ENCODE results near the gene TRAPPC5.

TRAPPC5 gene

GRCh38 chr19:7680606-7681339 lies at the start of gene TRAPPC5:
TSS of gene TRAPPC5 (plus strand) at chr19:7680833. CDS start at chr19:7682254, 1,421 bp downstream.
- DNase-seq: peak; percentile 92

- no peak for DNase-seq
Measured at GRCh38 chr19:7631577-7631976, 49.1 kb upstream of the TRAPPC5 start.

- no peak for DNase-seq
Measured at GRCh38 chr19:7632340-7633203, 48.1 kb upstream of the TRAPPC5 start.

- no peak for DNase-seq
Measured at GRCh38 chr19:7633698-7634097, 46.9 kb upstream of the TRAPPC5 start, which contains the start of gene PCP2. TSS of gene PCP2 (minus strand) at chr19:7633719. CDS start at chr19:7633457, 262 bp downstream.

GRCh38 chr19:7635670-7636069 lies 45.0 kb upstream of the TRAPPC5 start:
- no peak for DNase-seq

- DNase-seq: no peak
Measured at GRCh38 chr19:7636317-7636690, 44.3 kb upstream of the TRAPPC5 start.

- DNase-seq: peak; percentile 87
Measured at GRCh38 chr19:7636691-7637373, 43.8 kb upstream of the TRAPPC5 start, which contains the start of gene STXBP2. TSS of gene STXBP2 (plus strand) at chr19:7637110. CDS start at chr19:7637150, 40 bp downstream.

GRCh38 chr19:7637374-7638256 lies 43.0 kb upstream of the TRAPPC5 start:
- peak; percentile 75 for DNase-seq

GRCh38 chr19:7638802-7639465 lies 41.7 kb upstream of the TRAPPC5 start:
- no peak for DNase-seq

- no peak for DNase-seq
Measured at GRCh38 chr19:7639863-7640348, 40.7 kb upstream of the TRAPPC5 start.

- no peak for DNase-seq
Measured at GRCh38 chr19:7640803-7641202, 39.8 kb upstream of the TRAPPC5 start.

GRCh38 chr19:7641290-7642276 lies 39.0 kb upstream of the TRAPPC5 start:
- no peak for DNase-seq

GRCh38 chr19:7642295-7643030 lies 38.2 kb upstream of the TRAPPC5 start:
- no peak for DNase-seq

GRCh38 chr19:7643031-7643415 lies 37.6 kb upstream of the TRAPPC5 start:
- DNase-seq: no peak

- DNase-seq: peak; percentile 77
Measured at GRCh38 chr19:7643629-7644549, 36.7 kb upstream of the TRAPPC5 start.

- no peak for DNase-seq
Measured at GRCh38 chr19:7644550-7644877, 36.1 kb upstream of the TRAPPC5 start.

GRCh38 chr19:7645163-7645562 lies 35.5 kb upstream of the TRAPPC5 start:
- DNase-seq: no peak

- DNase-seq: no peak
Measured at GRCh38 chr19:7645656-7646425, 34.8 kb upstream of the TRAPPC5 start.

Data from hematopoietic multipotent progenitor cell treated with erythropoietin and hydrocortisone succinate and interleukin-3 and kit ligand, for 6 days (in vitro differentiated cells).